ENCODE results near the gene HTRA1. TPM values are rescaled to one million over a fixed set of nuclear protein-coding genes. Genes with fewer than 3 reads are reported as not detected.

HTRA1 gene
- total and polyA plus RNA-seq, 7 donors, result 22.7 to 162 (median 119) TPM

DNA sequence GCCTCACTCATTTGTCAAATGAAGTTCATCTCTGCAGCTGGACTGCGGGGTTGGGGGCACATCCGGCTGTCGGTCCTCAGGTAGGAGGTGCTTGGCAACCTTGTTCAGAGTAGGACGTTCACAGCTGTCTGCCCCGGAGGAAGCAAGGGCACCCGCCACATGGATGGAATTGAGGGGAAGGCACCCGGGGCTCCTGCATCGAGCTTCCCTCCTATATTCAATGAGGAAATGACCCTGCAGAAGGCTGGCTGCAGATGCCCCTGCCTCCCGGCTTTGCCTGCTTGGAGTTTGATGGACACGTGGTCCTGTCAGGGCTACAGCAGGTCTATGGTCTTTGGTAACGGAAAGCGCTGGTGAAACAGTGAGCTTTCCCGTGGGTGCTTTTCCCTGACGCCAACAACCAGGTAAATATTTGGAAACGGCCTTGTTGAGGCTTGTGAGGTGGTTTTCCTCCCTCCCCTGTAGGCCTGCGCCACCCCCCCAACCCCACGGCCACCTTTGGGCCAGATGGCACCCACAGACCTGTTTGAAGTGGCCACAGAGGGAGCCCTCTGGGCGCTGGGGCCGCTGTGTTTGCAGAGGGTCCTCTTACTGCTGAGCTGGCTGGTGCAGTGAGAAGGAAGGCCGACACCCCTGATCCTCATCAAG, 32.9 kb downstream of the HTRA1 start:
- DNase-seq, result no peak
- intact Hi-C loops (cut with DNase I), result no loop called here
- TF ChIP-seq EP300 (IDR thresholded peaks at IDR 0.05) (no peak), POLR2A (IDR thresholded peaks at IDR 0.05) (no peak), POLR2AphosphoS5 (IDR thresholded peaks at IDR 0.05) (no peak)
- TF ChIP-seq, protein P1, sequence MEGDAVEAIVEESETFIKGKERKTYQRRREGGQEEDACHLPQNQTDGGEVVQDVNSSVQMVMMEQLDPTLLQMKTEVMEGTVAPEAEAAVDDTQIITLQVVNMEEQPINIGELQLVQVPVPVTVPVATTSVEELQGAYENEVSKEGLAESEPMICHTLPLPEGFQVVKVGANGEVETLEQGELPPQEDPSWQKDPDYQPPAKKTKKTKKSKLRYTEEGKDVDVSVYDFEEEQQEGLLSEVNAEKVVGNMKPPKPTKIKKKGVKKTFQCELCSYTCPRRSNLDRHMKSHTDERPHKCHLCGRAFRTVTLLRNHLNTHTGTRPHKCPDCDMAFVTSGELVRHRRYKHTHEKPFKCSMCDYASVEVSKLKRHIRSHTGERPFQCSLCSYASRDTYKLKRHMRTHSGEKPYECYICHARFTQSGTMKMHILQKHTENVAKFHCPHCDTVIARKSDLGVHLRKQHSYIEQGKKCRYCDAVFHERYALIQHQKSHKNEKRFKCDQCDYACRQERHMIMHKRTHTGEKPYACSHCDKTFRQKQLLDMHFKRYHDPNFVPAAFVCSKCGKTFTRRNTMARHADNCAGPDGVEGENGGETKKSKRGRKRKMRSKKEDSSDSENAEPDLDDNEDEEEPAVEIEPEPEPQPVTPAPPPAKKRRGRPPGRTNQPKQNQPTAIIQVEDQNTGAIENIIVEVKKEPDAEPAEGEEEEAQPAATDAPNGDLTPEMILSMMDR (IDR thresholded peaks at IDR 0.05), result no peak
- Histone ChIP-seq H3K4me3 (no peak overlapping the region), H3K4me1 (peaks cover 0 to 71% (median 69%) of the 10 kb centered on the region in 4 donors), H3K27me3 (no peaks in the 10 kb centered on the region), H3K9me3 (no peaks in the 10 kb centered on the region), H3K36me3 (peaks cover 0 to 10% (median 0%) of the 10 kb centered on the region in 4 donors), H3K27ac (peak overlapping the region; percentile 65 to 87 (median 72))
- WGBS, 2 donors, result 81 to 84% methylated on average over 20 of the region's 20 CpGs

DNA sequence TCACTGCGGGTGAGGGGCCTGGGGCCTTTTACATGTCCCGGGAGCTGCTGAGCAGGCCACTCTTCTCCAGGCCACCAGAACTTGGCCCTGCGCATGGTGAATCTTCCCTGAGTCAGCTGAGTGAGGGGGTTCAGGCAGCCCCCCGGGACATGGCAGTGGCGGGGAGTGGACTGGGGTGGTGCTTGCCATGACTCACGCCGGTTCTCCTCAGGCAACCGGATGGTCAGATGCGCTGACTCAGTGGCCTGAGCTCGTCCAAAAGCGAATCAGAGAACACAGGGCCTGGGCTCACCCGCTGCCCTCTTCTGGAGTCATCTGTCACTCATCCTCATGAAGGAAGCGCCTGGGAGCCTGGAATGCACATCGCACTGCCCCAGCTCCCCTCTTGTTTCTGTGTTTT, 33.5 kb downstream of the HTRA1 start:
- TF ChIP-seq, protein P1 (IDR thresholded peaks at IDR 0.05), result no peak
- TF ChIP-seq POLR2A (IDR thresholded peaks at IDR 0.05) (no peak), POLR2AphosphoS5 (IDR thresholded peaks at IDR 0.05) (peak in 1 of 4 donors; percentile 41)
- Histone ChIP-seq H3K27ac (peak overlapping the region; percentile 54 to 87 (median 72)), H3K4me1 (peaks cover 0 to 76% (median 74%) of the 10 kb centered on the region in 4 donors), H3K36me3 (peaks cover 0 to 5% (median 0%) of the 10 kb centered on the region in 4 donors), H3K4me3 (no peak overlapping the region), H3K9me3 (no peaks in the 10 kb centered on the region), H3K27me3 (no peaks in the 10 kb centered on the region)
- no peak for DNase-seq
- WGBS, 2 donors, result 87 to 95% methylated on average over 14 of the region's 14 CpGs
- intact Hi-C loops (cut with DNase I), result no loop called here

DNA sequence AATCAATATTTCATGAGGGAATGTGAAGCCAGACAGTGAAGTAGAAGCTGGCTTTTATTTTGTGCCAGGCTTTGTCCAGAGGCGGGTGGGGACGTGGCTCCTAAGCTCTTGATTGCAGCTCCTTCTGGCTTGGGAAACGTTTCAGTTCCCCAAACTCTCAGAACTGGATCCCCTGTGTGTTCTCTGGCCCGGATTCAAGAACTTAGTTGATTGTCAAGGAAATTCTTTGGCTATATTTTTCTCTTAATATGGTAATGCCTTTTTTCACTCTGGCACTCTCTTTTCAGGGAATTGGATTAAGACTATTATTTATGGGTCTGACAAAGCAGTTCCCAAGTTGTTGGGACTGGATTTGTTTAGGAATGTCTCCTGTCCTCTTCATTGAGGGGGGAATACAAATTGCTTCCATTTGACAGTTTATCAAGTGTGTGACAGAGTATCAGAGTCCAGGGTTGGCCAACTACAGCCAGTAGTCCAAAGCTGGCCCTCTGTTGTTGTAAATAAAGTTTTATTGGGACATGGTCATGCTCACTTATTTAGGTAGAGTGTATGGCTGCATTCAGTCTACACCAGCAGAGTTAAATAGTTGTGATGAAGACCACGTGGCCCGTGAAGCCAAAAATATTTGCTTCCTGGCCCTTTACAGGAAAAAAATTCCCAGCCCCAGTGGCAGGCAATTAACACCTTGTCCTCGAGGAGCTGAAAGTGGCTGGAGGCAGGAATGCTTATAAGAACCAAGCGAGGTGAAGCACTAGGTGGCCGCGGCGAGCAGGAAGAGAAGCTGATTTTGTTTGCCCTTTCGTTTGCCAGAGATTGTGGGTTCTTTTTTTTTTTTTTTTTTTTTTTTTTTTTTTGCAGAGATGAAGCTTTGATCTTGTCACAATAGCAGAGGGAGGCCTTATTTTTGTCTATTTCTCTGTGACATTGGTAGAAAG, 34.3 kb downstream of the HTRA1 start:
- peaks cover 0 to 79% (median 78%) of the 10 kb centered on the region in 4 donors for H3K4me1 ChIP-seq
- H3K36me3 ChIP-seq, result no peaks in the 10 kb centered on the region
- TF ChIP-seq POLR2AphosphoS5 (IDR thresholded peaks at IDR 0.05) (peak in 2 of 4 donors; percentile 9 to 22), POLR2A (IDR thresholded peaks at IDR 0.05) (no peak)
- no peaks in the 10 kb centered on the region for H3K27me3 ChIP-seq
- peak overlapping the region; percentile 54 to 87 (median 72) for H3K27ac ChIP-seq
- 47 to 55% methylated on average over 12 of the region's 12 CpGs for WGBS, 2 donors
- DNase-seq, result no peak
- H3K9me3 ChIP-seq, result no peaks in the 10 kb centered on the region
- no peak overlapping the region for H3K4me3 ChIP-seq
- intact Hi-C loops (cut with DNase I), result no loop called here

DNA sequence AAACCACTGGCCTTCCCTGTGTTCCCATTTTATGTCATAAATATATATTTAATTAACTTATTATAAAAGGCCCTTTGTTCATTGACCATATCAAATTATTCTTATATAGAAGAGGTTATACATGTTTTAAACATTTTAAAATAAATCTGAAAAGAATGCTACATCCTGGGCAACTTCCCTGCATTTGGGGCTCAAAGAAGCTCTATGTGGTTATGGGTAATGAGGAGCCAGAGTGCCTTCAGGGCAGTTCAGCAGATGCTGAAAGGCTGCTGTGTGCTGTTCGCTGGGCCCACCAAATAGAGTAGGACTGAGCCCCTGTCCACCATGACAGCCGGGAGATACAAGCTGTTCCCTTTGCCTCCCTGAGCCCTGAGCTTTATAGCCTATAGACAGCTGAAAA, 35.9 kb downstream of the HTRA1 start:
- peaks cover 0 to 3% (median 0%) of the 10 kb centered on the region in 4 donors for H3K36me3 ChIP-seq
- H3K9me3 ChIP-seq, result no peaks in the 10 kb centered on the region
- DNase-seq, result no peak
- no peaks in the 10 kb centered on the region for H3K27me3 ChIP-seq
- no peak overlapping the region for H3K4me3 ChIP-seq
- H3K27ac ChIP-seq, result no peak overlapping the region
- intact Hi-C loops (cut with DNase I), result no loop called here
- TF ChIP-seq EP300 (IDR thresholded peaks at IDR 0.05), result no peak
- no peak for TF ChIP-seq POLR2AphosphoS5 (IDR thresholded peaks at IDR 0.05)
- TF ChIP-seq, protein P1 (IDR thresholded peaks at IDR 0.05), result no peak
- no peak for TF ChIP-seq POLR2A (IDR thresholded peaks at IDR 0.05)
- WGBS, 2 donors, result 91 to 98% methylated on average over 2 of the region's 2 CpGs
- peaks cover 0 to 69% (median 65%) of the 10 kb centered on the region in 4 donors for H3K4me1 ChIP-seq

DNA sequence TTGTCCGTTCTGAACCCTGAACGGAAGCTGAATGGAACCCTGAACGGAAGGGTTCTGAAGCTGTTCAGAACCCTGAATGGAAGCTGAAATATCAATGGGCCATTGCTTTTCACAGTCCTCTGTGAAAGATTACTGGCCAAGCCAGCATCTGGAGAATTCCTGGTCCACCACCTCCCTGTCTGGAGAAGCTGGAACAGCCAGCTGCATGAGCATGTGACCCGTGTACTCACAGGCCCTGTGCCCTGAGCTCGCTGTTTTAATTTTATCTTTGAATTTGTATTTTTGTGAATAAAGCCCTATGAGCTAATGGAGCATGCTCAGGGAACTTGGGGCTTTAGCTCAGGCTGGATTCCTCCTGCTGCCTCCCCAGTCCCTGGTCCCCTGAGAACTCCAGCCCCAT, 37.2 kb downstream of the HTRA1 start:
- H3K4me1 ChIP-seq, result peaks cover 0 to 56% (median 52%) of the 10 kb centered on the region in 4 donors
- peak; percentile 55 for DNase-seq
- 85 to 89% methylated on average over 5 of the region's 5 CpGs for WGBS, 2 donors

More for the DNA sequence above, 37.2 kb downstream of the HTRA1 start:
- intact Hi-C loops (cut with DNase I), result no loop called here
- no peak for TF ChIP-seq POLR2A (IDR thresholded peaks at IDR 0.05)
- no peak for TF ChIP-seq EP300 (IDR thresholded peaks at IDR 0.05)
- TF ChIP-seq, protein P1 (IDR thresholded peaks at IDR 0.05), result no peak
- peak in 1 of 4 donors; percentile 34 for TF ChIP-seq POLR2AphosphoS5 (IDR thresholded peaks at IDR 0.05)
- peak overlapping the region; percentile 49 to 85 (median 80) for H3K27ac ChIP-seq
- peaks cover 0 to 12% (median 0%) of the 10 kb centered on the region in 4 donors for H3K36me3 ChIP-seq
- no peaks in the 10 kb centered on the region for H3K27me3 ChIP-seq
- H3K9me3 ChIP-seq, result no peaks in the 10 kb centered on the region
- H3K4me3 ChIP-seq, result no peak overlapping the region

Data from sigmoid colon (tissue), 7 donors.